GM12878 (cell line): Measurements from ENCODE around the gene NOTCH1. TPM values are rescaled to one million over a fixed set of nuclear protein-coding genes. Genes with fewer than 3 reads are reported as not detected.

Source experiments
- ATAC-seq: fragments of 200-7000 bp; cut with Tn5 transposase; 3 replicates; pipeline ENCODE4 v1.9.1; 2020; ENCODE audit warnings: mild to moderate bottlenecking, moderate library complexity
- BruUV-seq: library from RNA; stranded (reverse); fragments of 400-500 nt; replicated peaks from 2 replicates; lab custom pipeline; 2021; lab: Mats Ljungman, UMichigan
- CTCF ChIA-PET: fragments of 300-600 bp; sonication (Branson Sonifier 250); formaldehyde crosslinking; extraction: SDS; loops from one replicate; lab custom pipeline; 2021; ENCODE audit warnings: inconsistent platforms; lab: Yijun Ruan, JAX
- POLR2A ChIA-PET: fragments of 350-600 bp; formaldehyde crosslinking; extraction: SDS; loops from one replicate; lab custom pipeline; 2021; ENCODE audit warnings: inconsistent platforms; lab: Charles Lee
- RAD21 ChIA-PET: fragments of 300-600 bp; sonication (Branson Sonifier 250); formaldehyde crosslinking; loops from one replicate; lab custom pipeline; 2023; ENCODE audit warnings: antibody characterized with exemption; ENCODE audit not compliant: unreplicated experiment; lab: Charles Lee
- SMC1A ChIA-PET: fragments of 300-600 bp; sonication (Branson Sonifier 250); formaldehyde crosslinking; loops from one replicate; lab custom pipeline; 2023; ENCODE audit not compliant: unreplicated experiment, uncharacterized antibody; lab: Charles Lee
- DNase-seq: peaks from one replicate; pipeline ENCODE4 v3.0.0-alpha.2; 2011; ENCODE audit warnings: low read depth, low spot score
- FAIRE-seq: peaks from 3 replicates; lab custom pipeline; 2011; peaks lifted over from hg19 to GRCh38; lab: Jason Lieb, UNC
- H2AFZ ChIP-seq: 2 replicates; pipeline ENCODE4 v1.6.0; 2011; ENCODE audit warnings: low read depth, low read length, control low read depth; ENCODE audit not compliant: control insufficient read depth
- H3K27ac ChIP-seq: 2 replicates; pipeline ENCODE4 v1.5.1; 2011; ENCODE audit warnings: control low read depth; ENCODE audit not compliant: control insufficient read depth, insufficient read depth
- H3K27me3 ChIP-seq, 2 experiments: replicated peaks in 1 of 2; 2 replicates each; pipeline versions ENCODE4 v1.6.0 to v1.6.1; 2011; ENCODE audit warnings: low read length in 1 of 2; ENCODE audit not compliant: control insufficient read depth in 2 of 2, insufficient read depth in 2 of 2
- H3K36me3 ChIP-seq, 2 experiments: 2 replicates each; pipeline ENCODE4 v1.5.1; 2011; ENCODE audit warnings: low read length in 1 of 2; ENCODE audit not compliant: control insufficient read depth in 2 of 2, insufficient read depth in 2 of 2
- H3K4me1 ChIP-seq: 2 replicates; pipeline ENCODE4 v1.6.1; 2011; ENCODE audit warnings: mild to moderate bottlenecking, low read length, moderate library complexity, mixed read lengths; ENCODE audit not compliant: control insufficient read depth, insufficient read depth
- H3K4me2 ChIP-seq: 2 replicates; pipeline ENCODE4 v1.6.0; 2011; ENCODE audit warnings: control low read depth; ENCODE audit not compliant: control insufficient read depth, insufficient read depth
- H3K4me3 ChIP-seq: fragments of 200-600 bp; sonication (generic); 2 replicates; pipeline ENCODE4 v1.5.1; 2016
- H3K79me2 ChIP-seq: 2 replicates; pipeline ENCODE4 v1.6.0; 2011; ENCODE audit warnings: low read length; ENCODE audit not compliant: control insufficient read depth, insufficient read depth
- H3K9ac ChIP-seq: 2 replicates; pipeline ENCODE4 v1.8.0; 2011; ENCODE audit warnings: low read length, control low read depth, mixed read lengths; ENCODE audit not compliant: control insufficient read depth, insufficient read depth
- H3K9me3 ChIP-seq: replicated peaks from 3 replicates; pipeline ENCODE4 v1.5.1; 2011; ENCODE audit warnings: mild to moderate bottlenecking, low read length; ENCODE audit not compliant: control insufficient read depth, insufficient read depth
- H4K20me1 ChIP-seq: 2 replicates; pipeline ENCODE4 v1.6.0; 2011; ENCODE audit not compliant: control insufficient read depth, insufficient read depth
- EED ChIP-seq: sonication (generic); IDR thresholded peaks from 2 replicates; pipeline ENCODE4 v1.6.1; 2016; ENCODE audit warnings: antibody characterized with exemption, low read depth
- EP300 ChIP-seq, 2 experiments: fragments of 150-350 bp in 1 of 2; IDR thresholded peaks; 2 replicates each; pipeline ENCODE4 v1.6.1; 2011 to 2012; ENCODE audit warnings: low read depth in 2 of 2, low read length in 2 of 2, borderline replicate concordance in 1 of 2, improper control_type of control experiment in 1 of 2, inconsistent platforms in 1 of 2; ENCODE audit not compliant: control insufficient read depth in 1 of 2
- ESRRA ChIP-seq: IDR thresholded peaks from 2 replicates; pipeline ENCODE4 v1.6.1; 2012; ENCODE audit warnings: mild to moderate bottlenecking, low read length, improper control_type of control experiment
- MYC ChIP-seq: IDR thresholded peaks from 2 replicates; pipeline ENCODE4 v1.6.1; 2011; ENCODE audit warnings: mild to moderate bottlenecking, low read length, moderate library complexity, inconsistent platforms; ENCODE audit not compliant: insufficient read depth, insufficient replicate concordance, insufficient read length, severe bottlenecking
- NR2C1 ChIP-seq: fragments of 450-650 bp; IDR thresholded peaks from 2 replicates; pipeline ENCODE4 v1.6.1; 2017; ENCODE audit warnings: antibody characterized with exemption, mild to moderate bottlenecking, moderate library complexity
- PML ChIP-seq: IDR thresholded peaks from 2 replicates; pipeline ENCODE4 v1.6.1; 2012; ENCODE audit warnings: low read length, inconsistent platforms
- RB1 ChIP-seq: fragments of 450-650 bp; formaldehyde crosslinking; IDR thresholded peaks from 2 replicates; pipeline ENCODE4 v1.6.1; 2017; ENCODE audit warnings: mild to moderate bottlenecking, borderline replicate concordance
- SRF ChIP-seq, 2 experiments: IDR thresholded peaks; 2 replicates each; pipeline ENCODE4 v1.6.1; 2011; ENCODE audit warnings: low read depth in 2 of 2, low read length in 2 of 2, mild to moderate bottlenecking in 1 of 2, moderate library complexity in 1 of 2
- SUZ12 ChIP-seq: fragments of 200-600 bp; sonication (generic); IDR thresholded peaks from one replicate; pipeline ENCODE4 v1.6.1; 2018; ENCODE audit warnings: antibody characterized with exemption, mild to moderate bottlenecking; ENCODE audit not compliant: unreplicated experiment
- ZBTB4 ChIP-seq: fragments of 450-650 bp; formaldehyde crosslinking; IDR thresholded peaks from 2 replicates; pipeline ENCODE4 v1.4.0; 2022; ENCODE audit warnings: mild to moderate bottlenecking, moderate library complexity
- WGBS: methylation state at CpG from one replicate; pipeline ENCODE4 v1.1.6; 2016; ENCODE audit warnings: low lambda C conversion rate; ENCODE audit not compliant: insufficient replicate concordance, insufficient coverage; ENCODE audit errors: missing lambda C conversion rate; 5-methylcytosine and 5-hydroxymethylcytosine counted together
- in situ Hi-C: fragments of 300-500 bp; cut with MboI; formaldehyde crosslinking; loops from 9 replicates; pipeline ENCODE4 v1.14.3; 2018; ENCODE audit warnings: mixed read lengths
- intact Hi-C: fragments of 100-400 bp; cut with micrococcal nuclease; formaldehyde crosslinking; loops from one replicate; pipeline ENCODE4 v1.14.2; 2022; ENCODE audit not compliant: unreplicated experiment
- polyA plus RNA-seq, 11 experiments: library from polyadenylated mRNA; depleted of rRNA in 4 of 11; unstranded in 6 of 11; stranded (reverse) in 5 of 11; fragments of >200 nt; fragmentation: Nextera tagmentation in 4 of 11; fragmentation: Illumina TruSeq in 1 of 11; extraction: Ambion mirVana in 4 of 11; extraction: Trizol in 1 of 11; gene quantifications; 1 replicate in 1 of 11; 2 replicates in 10 of 11; pipeline versions ENCODE4 v1.2.1 to v1.2.3, GENCODE V29; 2011 to 2016; ENCODE audit warnings: inconsistent platforms in 2 of 11, missing spikeins in 2 of 11, low read depth in 1 of 11
- total RNA-seq, 4 experiments: library from RNA; depleted of rRNA in 3 of 4; stranded (reverse); fragments of >200 nt in 3 of 4; fragmentation: Illumina TruSeq in 1 of 4; extraction: Trizol in 1 of 4; gene quantifications; 2 replicates each; pipeline versions ENCODE4 v1.2.1 to v1.2.3, GENCODE V29; 2013 to 2021
- TF ChIP-seq, protein P1 (sequence below): IDR thresholded peaks from 2 replicates; pipeline ENCODE4 v1.6.1; 2011; ENCODE audit warnings: mild to moderate bottlenecking, low read depth, low read length, moderate library complexity; ENCODE audit not compliant: insufficient replicate concordance

The NOTCH1 gene
- total and polyA plus RNA-seq, 10 of the 15 experiments (the other 5 are each of a cell fraction or from before 2014, with no cell fraction given) = 0.02 to 40.0 (median 3.7) TPM

DNA sequence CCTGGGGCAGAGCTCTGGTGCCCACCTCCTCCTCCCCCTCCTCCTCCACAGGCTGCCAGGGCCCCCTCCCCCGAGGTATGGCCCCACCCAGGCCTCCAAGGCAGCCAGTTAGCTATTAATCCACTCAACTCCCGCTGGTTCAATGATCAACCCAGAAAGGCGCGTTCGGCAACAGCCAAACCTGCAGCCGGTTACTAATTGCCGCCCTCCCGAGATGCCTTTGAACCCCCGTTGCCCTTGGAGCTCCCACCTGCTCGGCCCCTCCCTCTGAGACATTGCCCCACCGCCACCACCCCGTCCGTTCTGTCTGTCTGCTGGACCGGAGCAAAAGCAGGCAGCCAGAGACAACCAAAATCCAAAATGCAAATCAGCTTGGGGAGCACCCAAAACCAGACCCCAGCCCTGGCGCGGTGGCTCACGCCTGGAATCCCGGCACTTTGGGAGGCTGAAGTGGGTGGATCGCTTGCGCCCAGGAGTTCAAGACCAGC is 25.8 kb downstream of the NOTCH1 start:
- intact Hi-C loops = no loop called here
- Histone ChIP-seq H4K20me1 (no peaks in the 10 kb centered on the region), H3K4me3 (no peak overlapping the region), H3K9ac (no peak overlapping the region), H3K27me3 (no peaks in the 10 kb centered on the region), H3K79me2 (no peaks in the 10 kb centered on the region)
- DNase-seq = no peak
- CTCF ChIA-PET = interaction anchor here (0.6 kb wide), 1 partner anchor 11 kb away, joined by 3 read pairs; no protein-coding TSS in a partner anchor
- ATAC-seq = no peak
- TF ChIP-seq EED = no peak
- no peak for TF ChIP-seq NR2C1
- TF ChIP-seq RB1 = no peak
- TF ChIP-seq MYC = no peak
- TF ChIP-seq, all 136 proteins: peak for 0
- ChIA-PET POLR2A (no interaction called here), SMC1A (interaction anchor here (0.7 kb wide), 1 partner anchor 24 kb away, joined by 3 read pairs; no protein-coding TSS in a partner anchor), RAD21 (no interaction called here)
- Histone ChIP-seq H3K4me1 (no peaks in the 10 kb centered on the region), H3K36me3 (peaks cover 2 to 56% of the 10 kb centered on the region in 2 experiments; a peak in 2 of 4 replicates), H3K4me2 (no peak overlapping the region), H3K9me3 (no peaks in the 10 kb centered on the region), H2AFZ (no peak overlapping the region), H3K27ac (no peak overlapping the region)
- in situ Hi-C loops = no loop called here
- BruUV-seq = no TSS peak
- FAIRE-seq = no peak
- 67% methylated on average over 18 of the region's 20 CpGs for WGBS

GRCh38 chr9:136519263-136520052 is 26.4 kb downstream of the NOTCH1 start:
- intact Hi-C loops (no loop called here), in situ Hi-C loops (no loop called here)
- ChIA-PET POLR2A (no interaction called here), CTCF (no interaction called here), SMC1A (interaction anchor here (0.7 kb wide), 1 partner anchor 23 kb away, joined by 3 read pairs; no protein-coding TSS in a partner anchor), RAD21 (no interaction called here)
- no peak overlapping the region for H3K9ac ChIP-seq
- H3K4me2 ChIP-seq = no peak overlapping the region
- FAIRE-seq (no peak), ATAC-seq (no peak), DNase-seq (no peak)
- H3K4me1 ChIP-seq = no peaks in the 10 kb centered on the region
- no peak overlapping the region for H3K27ac ChIP-seq
- H3K36me3 ChIP-seq = peaks cover 2 to 62% of the 10 kb centered on the region in 2 experiments; a peak in 2 of 4 replicates
- no peaks in the 10 kb centered on the region for H3K9me3 ChIP-seq
- WGBS = 90% methylated on average over 32 of the region's 32 CpGs
- H3K27me3 ChIP-seq = no peaks in the 10 kb centered on the region
- H3K79me2 ChIP-seq = no peaks in the 10 kb centered on the region
- H2AFZ ChIP-seq = no peak overlapping the region
- H3K4me3 ChIP-seq = no peak overlapping the region
- BruUV-seq = no TSS peak
- no peaks in the 10 kb centered on the region for H4K20me1 ChIP-seq
- TF ChIP-seq EP300 (IDR thresholded peaks at IDR 0.05; ENCODE audit: borderline replicate concordance in 1 of 2, control insufficient read depth in 1 of 2, low read depth in 2 of 2, low read length in 2 of 2) (no peak), ESRRA (no peak), ZBTB4 (CRISPR knock-in tag) (no peak), SRF (IDR thresholded peaks at IDR 0.05; ENCODE audit: low read depth in 2 of 2, low read length in 2 of 2) (no peak), SUZ12 (no peak), PML (no peak)
- TF ChIP-seq, protein P1, sequence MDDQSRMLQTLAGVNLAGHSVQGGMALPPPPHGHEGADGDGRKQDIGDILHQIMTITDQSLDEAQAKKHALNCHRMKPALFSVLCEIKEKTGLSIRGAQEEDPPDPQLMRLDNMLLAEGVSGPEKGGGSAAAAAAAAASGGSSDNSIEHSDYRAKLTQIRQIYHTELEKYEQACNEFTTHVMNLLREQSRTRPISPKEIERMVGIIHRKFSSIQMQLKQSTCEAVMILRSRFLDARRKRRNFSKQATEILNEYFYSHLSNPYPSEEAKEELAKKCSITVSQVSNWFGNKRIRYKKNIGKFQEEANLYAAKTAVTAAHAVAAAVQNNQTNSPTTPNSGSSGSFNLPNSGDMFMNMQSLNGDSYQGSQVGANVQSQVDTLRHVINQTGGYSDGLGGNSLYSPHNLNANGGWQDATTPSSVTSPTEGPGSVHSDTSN = no peak
